Gastroesophageal sphincter (tissue), 4 donors: ENCODE data around the gene TENT4B. TPM values are rescaled to one million over a fixed set of nuclear protein-coding genes. Genes with fewer than 3 reads are reported as not detected.

Experiments
- ATAC-seq: fragments of 150-250 bp; one replicate; pipeline ENCODE4 v1.9.1; 2016; ENCODE audit warnings: mild to moderate bottlenecking, moderate library complexity
- H3K27ac ChIP-seq, 4 donors: fragments of 200-600 bp; sonication (generic) in 3 of 4; 1 replicate in 3 of 4; 2 replicates in 1 of 4; pipeline ENCODE4 v1.5.1; 2016 to 2019
- H3K27me3 ChIP-seq: fragments of 200-600 bp; sonication (generic); one replicate; pipeline ENCODE4 v1.5.1; 2019
- H3K36me3 ChIP-seq, 2 donors: fragments of 200-600 bp; sonication (generic); one replicate each; pipeline ENCODE4 v1.5.1; 2019; ENCODE audit warnings: control low read depth in 1 of 2
- H3K4me1 ChIP-seq, 3 donors: fragments of 200-600 bp; sonication (generic); 1 replicate in 2 of 3; 2 replicates in 1 of 3; pipeline ENCODE4 v1.5.1; 2016 to 2019; ENCODE audit warnings: control low read depth in 2 of 3
- H3K4me3 ChIP-seq, 2 donors: fragments of 200-600 bp; sonication (generic); one replicate each; pipeline ENCODE4 v1.5.1; 2019; ENCODE audit warnings: mild to moderate bottlenecking in 1 of 2, moderate library complexity in 1 of 2
- H3K9me3 ChIP-seq, 3 donors: fragments of 200-600 bp; sonication (generic); one replicate each; pipeline ENCODE4 v1.5.1; 2017 to 2019; ENCODE audit warnings: control low read depth in 2 of 3
- EP300 ChIP-seq: sonication (generic); formaldehyde crosslinking; IDR thresholded peaks from one replicate; pipeline ENCODE4 v1.6.1; 2017; ENCODE audit warnings: antibody characterized with exemption, mild to moderate bottlenecking
- POLR2A ChIP-seq, 2 donors: fragments of 450-650 bp; IDR thresholded peaks; one replicate each; pipeline ENCODE4 v1.6.1; 2017; ENCODE audit warnings: antibody characterized with exemption in 2 of 2, mild to moderate bottlenecking in 2 of 2, moderate library complexity in 1 of 2
- POLR2AphosphoS5 ChIP-seq: sonication (generic); formaldehyde crosslinking; IDR thresholded peaks from one replicate; pipeline ENCODE4 v1.6.1; 2017; ENCODE audit warnings: antibody characterized with exemption
- WGBS, 2 donors: methylation state at CpG; one replicate each; pipeline ENCODE4 v1.1.5; 2018; ENCODE audit warnings: low coverage in 1 of 2; 5-methylcytosine and 5-hydroxymethylcytosine counted together
- total RNA-seq, 4 donors: library from RNA; depleted of rRNA; stranded (reverse); fragments of >200 nt; gene quantifications; one replicate each; pipeline ENCODE4 v1.1.0, GENCODE V29; 2016
- TF ChIP-seq, protein P1 (sequence below), 4 experiments: fragments of 200-600 bp in 2 of 4; fragments of 450-650 bp in 2 of 4; sonication (generic) in 1 of 4; IDR thresholded peaks; one replicate each; pipeline ENCODE4 v1.5.1; 2017 to 2019; ENCODE audit warnings: antibody characterized with exemption in 4 of 4, mild to moderate bottlenecking in 2 of 4, moderate library complexity in 2 of 4

TENT4B gene
- total RNA-seq, 4 donors from 2014 or later: 13.9 to 25.7 (median 20.9) TPM

DNA sequence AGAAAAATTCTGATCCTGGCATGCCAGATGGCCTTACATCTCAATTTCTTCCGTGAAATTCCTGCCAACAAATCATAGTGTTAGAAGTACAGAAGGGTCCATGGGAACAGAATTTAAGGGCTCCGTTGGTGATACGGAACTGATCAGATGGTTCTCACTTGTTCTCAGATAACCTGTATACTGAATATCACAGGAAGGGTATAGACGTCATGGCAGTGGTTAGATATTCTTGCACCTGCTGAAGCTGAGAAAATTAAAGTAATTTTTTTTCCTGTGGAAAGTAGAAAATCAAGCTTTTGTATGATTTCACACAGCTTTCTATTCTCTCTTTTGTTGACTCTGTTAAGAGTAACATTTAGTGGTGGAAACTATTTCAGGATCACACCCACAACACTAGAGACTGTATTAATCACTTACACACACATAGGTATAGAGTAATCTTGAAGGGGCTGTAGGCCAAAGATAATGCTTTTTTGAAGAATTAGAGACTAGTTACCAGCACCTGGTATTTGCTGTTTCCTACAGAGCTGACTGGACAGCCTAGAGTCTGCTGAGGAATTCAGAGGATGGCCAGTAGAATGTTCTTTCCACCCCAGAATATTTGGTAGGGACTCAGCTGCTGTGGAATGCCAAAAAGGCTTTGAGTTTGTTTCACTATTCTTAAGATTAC is 7.5 kb downstream of the TENT4B start:
- H3K4me1 ChIP-seq: peaks cover 5 to 82% (median 8%) of the 10 kb centered on the region in 3 donors
- ATAC-seq: no peak
- peak overlapping the region; percentile 34 to 67 (median 56) for H3K27ac ChIP-seq
- H3K4me3 ChIP-seq: no peak overlapping the region
- H3K9me3 ChIP-seq: no peaks in the 10 kb centered on the region
- no peak for TF ChIP-seq EP300
- no peak for TF ChIP-seq POLR2A (IDR thresholded peaks at IDR 0.05)
- TF ChIP-seq POLR2AphosphoS5: no peak
- TF ChIP-seq, protein P1, sequence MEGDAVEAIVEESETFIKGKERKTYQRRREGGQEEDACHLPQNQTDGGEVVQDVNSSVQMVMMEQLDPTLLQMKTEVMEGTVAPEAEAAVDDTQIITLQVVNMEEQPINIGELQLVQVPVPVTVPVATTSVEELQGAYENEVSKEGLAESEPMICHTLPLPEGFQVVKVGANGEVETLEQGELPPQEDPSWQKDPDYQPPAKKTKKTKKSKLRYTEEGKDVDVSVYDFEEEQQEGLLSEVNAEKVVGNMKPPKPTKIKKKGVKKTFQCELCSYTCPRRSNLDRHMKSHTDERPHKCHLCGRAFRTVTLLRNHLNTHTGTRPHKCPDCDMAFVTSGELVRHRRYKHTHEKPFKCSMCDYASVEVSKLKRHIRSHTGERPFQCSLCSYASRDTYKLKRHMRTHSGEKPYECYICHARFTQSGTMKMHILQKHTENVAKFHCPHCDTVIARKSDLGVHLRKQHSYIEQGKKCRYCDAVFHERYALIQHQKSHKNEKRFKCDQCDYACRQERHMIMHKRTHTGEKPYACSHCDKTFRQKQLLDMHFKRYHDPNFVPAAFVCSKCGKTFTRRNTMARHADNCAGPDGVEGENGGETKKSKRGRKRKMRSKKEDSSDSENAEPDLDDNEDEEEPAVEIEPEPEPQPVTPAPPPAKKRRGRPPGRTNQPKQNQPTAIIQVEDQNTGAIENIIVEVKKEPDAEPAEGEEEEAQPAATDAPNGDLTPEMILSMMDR (IDR thresholded peaks at IDR 0.05): no peak
- no peaks in the 10 kb centered on the region for H3K27me3 ChIP-seq
- no peaks in the 10 kb centered on the region for H3K36me3 ChIP-seq
- 61 to 63% methylated on average over 4 of the region's 4 CpGs for WGBS, 2 donors

DNA sequence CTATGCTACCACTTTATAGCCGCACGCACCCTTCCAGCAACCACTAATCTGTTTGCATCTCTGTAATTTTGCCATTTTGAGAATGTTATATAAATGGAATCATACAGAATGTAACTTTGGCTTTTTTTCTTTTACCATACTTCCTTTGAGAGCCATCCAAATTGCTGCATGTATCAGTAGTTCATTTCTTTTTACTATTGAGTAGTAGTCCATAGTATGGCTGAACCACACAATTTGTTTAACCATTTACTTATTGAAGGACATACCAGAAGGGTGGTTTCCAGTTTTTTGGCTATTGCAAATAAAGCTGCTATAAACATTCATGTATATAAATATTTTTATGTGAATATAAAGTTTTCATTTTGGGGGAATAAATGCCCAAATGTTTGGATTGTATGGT is 8.8 kb downstream of the TENT4B start:
- TF ChIP-seq EP300 (no peak), POLR2A (IDR thresholded peaks at IDR 0.05) (no peak), POLR2AphosphoS5 (no peak)
- TF ChIP-seq, protein P1 (IDR thresholded peaks at IDR 0.05): no peak
- no peak overlapping the region for H3K4me3 ChIP-seq
- peaks cover 5 to 82% (median 9%) of the 10 kb centered on the region in 3 donors for H3K4me1 ChIP-seq
- H3K27me3 ChIP-seq: no peaks in the 10 kb centered on the region
- 91 to 94% methylated on average over 2 of the region's 2 CpGs for WGBS, 2 donors
- peak overlapping the region in 2 of 4 donors; percentile 58 to 67 for H3K27ac ChIP-seq
- no peaks in the 10 kb centered on the region for H3K9me3 ChIP-seq
- no peaks in the 10 kb centered on the region for H3K36me3 ChIP-seq
- no peak for ATAC-seq

DNA sequence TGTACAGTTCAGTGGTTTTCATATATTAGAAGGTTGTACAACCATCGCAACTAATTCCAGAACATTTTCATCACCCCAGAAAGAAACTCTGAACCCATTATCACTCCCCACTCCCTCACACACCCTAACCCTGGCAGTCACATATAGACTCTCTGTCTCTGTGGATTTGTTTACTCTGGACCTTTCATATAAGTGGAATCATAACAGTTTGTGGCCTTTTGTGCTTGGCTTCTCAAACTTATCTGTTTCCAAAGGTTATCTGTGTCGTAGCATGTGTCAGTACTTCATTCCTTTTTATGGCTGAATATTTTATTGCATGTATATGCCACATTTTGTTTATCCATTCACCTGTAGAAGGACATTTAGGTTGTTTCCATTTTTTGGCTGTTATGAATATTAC is 12.4 kb downstream of the TENT4B start:
- Histone ChIP-seq H3K36me3 (no peaks in the 10 kb centered on the region), H3K4me3 (no peak overlapping the region), H3K9me3 (no peaks in the 10 kb centered on the region), H3K27me3 (no peaks in the 10 kb centered on the region), H3K27ac (no peak overlapping the region), H3K4me1 (peaks cover 4 to 82% (median 5%) of the 10 kb centered on the region in 3 donors)
- 83 to 91% methylated on average over 2 of the region's 2 CpGs for WGBS, 2 donors
- no peak for TF ChIP-seq EP300
- no peak for TF ChIP-seq POLR2AphosphoS5
- TF ChIP-seq, protein P1 (IDR thresholded peaks at IDR 0.05): no peak
- TF ChIP-seq POLR2A (IDR thresholded peaks at IDR 0.05): no peak
- no peak for ATAC-seq

DNA sequence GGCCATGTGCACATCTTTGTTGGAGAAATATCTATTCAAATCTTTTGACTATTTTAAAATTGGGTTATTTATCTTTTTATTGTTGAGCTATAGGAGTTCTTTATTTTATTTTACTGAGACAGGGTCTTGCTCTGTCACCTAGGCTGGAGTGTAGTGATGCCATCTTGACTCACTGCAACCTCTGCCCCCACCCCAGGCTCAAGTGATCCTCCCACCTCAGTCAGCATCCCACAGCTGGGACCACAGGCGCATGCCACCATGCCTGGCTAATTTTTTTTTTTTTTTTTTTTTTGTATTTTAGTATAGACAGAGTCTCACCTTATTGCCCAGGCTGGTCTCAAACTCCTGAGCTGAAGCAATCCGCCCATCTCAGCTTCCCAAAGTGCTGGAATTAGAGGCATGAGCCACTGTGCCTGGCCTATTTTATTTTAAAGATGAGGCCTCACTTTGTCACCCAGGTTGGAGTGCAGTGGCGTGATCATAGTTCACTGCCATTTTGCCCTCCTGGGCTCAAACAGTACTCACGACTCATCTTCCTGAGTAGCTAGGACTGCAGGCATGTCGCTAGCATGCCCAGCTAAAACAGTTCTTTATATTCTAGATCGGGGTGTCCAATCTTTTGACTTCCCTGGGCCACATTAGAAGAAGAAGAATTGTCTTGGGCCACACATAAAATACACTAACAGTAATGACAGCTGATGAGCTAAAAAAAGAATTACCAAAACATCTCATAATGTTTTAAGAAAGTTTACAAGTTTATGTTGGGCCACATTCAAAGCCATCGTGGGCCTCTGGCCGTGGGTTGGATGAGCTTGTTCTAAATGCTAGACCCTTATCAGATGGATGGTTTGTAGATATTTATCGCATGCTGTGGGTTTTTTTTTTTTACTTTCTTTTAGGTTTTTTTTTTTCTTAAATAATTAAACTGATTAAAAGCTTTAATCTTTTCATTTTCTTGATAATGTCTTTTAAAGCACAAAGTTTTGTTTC is 13.7 kb downstream of the TENT4B start:
- H3K27ac ChIP-seq: peak overlapping the region in 2 of 4 donors; percentile 7 to 12
- peaks cover 4 to 73% (median 5%) of the 10 kb centered on the region in 3 donors for H3K4me1 ChIP-seq
- no peaks in the 10 kb centered on the region for H3K9me3 ChIP-seq
- no peak overlapping the region for H3K4me3 ChIP-seq
- TF ChIP-seq EP300: no peak
- TF ChIP-seq, protein P1 (IDR thresholded peaks at IDR 0.05): no peak
- no peak for TF ChIP-seq POLR2A (IDR thresholded peaks at IDR 0.05)
- no peak for TF ChIP-seq POLR2AphosphoS5
- no peaks in the 10 kb centered on the region for H3K36me3 ChIP-seq
- no peak for ATAC-seq
- WGBS, 2 donors: 41 to 62% methylated on average over 5 to 9 of the region's 9 CpGs
- H3K27me3 ChIP-seq: no peaks in the 10 kb centered on the region
